Neuron (in vitro differentiated cells): Measurements from ENCODE around the gene BCL2.
"Not testable (repeated sequence)": the region's sequence is repeated elsewhere in the genome, so short reads cannot be mapped to it uniquely, and the experiment has no call there.

ENCODE experiments used
- H2AFZ ChIP-seq: one replicate; pipeline ENCODE4 v1.6.1; 2013; ENCODE audit warnings: low read depth, mild to moderate bottlenecking, inconsistent platforms, low read length, moderate library complexity
- H3K27me3 ChIP-seq: one replicate; pipeline ENCODE4 v1.6.1; 2013; ENCODE audit warnings: low read length; ENCODE audit not compliant: insufficient read depth
- H3K36me3 ChIP-seq: one replicate; pipeline ENCODE4 v1.6.1; 2013; ENCODE audit warnings: low read length; ENCODE audit not compliant: insufficient read depth
- H3K4me1 ChIP-seq: one replicate; pipeline ENCODE4 v1.6.1; 2013; ENCODE audit warnings: low read length; ENCODE audit not compliant: insufficient read depth
- H3K4me3 ChIP-seq: 2 replicates; pipeline ENCODE4 v1.5.1; 2013; ENCODE audit warnings: mild to moderate bottlenecking, low read length, moderate library complexity
- H3K9me3 ChIP-seq: one replicate; pipeline ENCODE4 v1.6.1; 2013; ENCODE audit warnings: low read length

Gene BCL2

GRCh38 chr18:63319383-63320122, at the start of gene BCL2:
Gene BCL2, minus strand, starts transcription at chr18:63319769.
- no peaks in the 10 kb centered on the region for H3K36me3 ChIP-seq
- H3K4me1 ChIP-seq, result peaks cover 24% of the 10 kb centered on the region
- peak within 1 kb of the TSS; percentile 96 for H2AFZ ChIP-seq
- H3K27me3 ChIP-seq, result no peaks in the 10 kb centered on the region
- no peaks in the 10 kb centered on the region for H3K9me3 ChIP-seq
- H3K4me3 ChIP-seq, result peak within 1 kb of the TSS; percentile 85

DNA sequence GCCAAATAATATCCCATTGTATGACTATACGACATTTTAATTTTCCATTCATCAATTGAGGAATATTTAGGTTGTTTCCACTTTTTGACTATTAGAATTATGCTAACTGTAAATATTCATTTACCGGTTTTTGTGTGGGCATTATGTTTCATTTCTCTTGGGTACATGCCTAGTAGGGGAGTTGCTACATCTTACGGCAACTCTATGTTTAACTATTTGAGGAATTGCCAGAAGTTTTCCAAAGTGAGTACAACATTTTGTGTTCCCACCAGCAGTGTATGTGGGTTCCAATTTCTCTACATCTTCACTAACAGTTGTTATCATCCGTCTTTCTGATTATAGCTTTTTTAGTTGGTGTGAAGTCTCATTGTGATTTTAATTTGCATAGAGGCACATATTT, 49.0 kb upstream of the BCL2 start:
- Histone ChIP-seq H3K36me3 (no peaks in the 10 kb centered on the region), H3K27me3 (no peaks in the 10 kb centered on the region), H3K9me3 (no peaks in the 10 kb centered on the region), H3K4me3 (peak overlapping the region; percentile 95), H2AFZ (no peak overlapping the region), H3K4me1 (peaks cover 14% of the 10 kb centered on the region)

DNA sequence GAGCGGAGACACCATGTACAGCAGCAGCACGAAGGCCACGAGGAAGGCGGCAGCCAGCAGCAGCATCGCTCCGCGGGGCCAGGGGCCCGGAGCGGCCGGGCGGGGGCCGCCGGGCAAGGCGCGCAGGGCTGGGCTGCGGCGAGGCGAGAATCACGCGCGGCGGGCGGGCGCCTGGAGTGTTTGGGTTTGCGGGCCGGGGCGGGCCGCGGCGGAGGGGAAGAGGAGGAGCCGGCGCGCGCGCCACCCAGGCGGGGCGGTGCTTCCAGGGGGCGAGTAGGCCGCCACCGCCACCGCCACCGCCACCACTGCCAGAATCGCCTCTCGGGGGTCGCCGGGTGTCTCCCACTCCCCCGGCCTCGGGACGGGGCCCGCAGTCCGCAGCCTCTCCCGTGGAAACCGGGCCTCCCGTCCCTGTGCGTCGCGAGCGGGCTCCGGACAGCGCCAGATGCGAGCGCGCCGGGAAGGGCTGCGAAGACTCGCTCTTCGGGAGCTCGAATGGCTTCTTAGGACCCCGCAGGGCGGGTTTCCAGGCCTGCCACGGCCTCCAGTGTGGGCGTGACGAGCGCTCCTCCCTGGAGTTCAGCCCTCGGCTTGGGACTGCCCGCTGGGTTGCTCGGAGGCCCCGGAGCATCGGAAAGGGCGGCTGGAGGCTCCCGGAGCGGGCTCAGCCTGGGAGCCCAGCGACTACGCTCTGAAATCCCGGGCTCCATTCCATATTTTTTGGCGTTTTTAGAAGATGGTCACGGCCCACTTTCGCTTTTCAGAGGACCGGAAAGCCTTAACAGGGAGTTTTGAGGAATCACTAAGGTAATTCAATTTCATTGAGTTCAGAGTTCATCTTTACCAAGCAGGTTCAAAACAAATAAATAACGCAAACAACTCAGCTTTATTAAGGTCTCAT, 47.7 kb upstream of the BCL2 start, which contains the start of gene KDSR:
TSS of gene KDSR (minus strand) at position 154 of the 901 bp plus-strand sequence. CDS start at position 66, 88 bp downstream.
- Histone ChIP-seq H3K27me3 (no peaks in the 10 kb centered on the region), H3K9me3 (no peaks in the 10 kb centered on the region), H3K4me3 (peak within 1 kb of the TSS; percentile 95), H3K4me1 (peaks cover 14% of the 10 kb centered on the region), H2AFZ (peak within 1 kb of the TSS; percentile 91), H3K36me3 (peaks cover 4% of the 10 kb centered on the region)

DNA sequence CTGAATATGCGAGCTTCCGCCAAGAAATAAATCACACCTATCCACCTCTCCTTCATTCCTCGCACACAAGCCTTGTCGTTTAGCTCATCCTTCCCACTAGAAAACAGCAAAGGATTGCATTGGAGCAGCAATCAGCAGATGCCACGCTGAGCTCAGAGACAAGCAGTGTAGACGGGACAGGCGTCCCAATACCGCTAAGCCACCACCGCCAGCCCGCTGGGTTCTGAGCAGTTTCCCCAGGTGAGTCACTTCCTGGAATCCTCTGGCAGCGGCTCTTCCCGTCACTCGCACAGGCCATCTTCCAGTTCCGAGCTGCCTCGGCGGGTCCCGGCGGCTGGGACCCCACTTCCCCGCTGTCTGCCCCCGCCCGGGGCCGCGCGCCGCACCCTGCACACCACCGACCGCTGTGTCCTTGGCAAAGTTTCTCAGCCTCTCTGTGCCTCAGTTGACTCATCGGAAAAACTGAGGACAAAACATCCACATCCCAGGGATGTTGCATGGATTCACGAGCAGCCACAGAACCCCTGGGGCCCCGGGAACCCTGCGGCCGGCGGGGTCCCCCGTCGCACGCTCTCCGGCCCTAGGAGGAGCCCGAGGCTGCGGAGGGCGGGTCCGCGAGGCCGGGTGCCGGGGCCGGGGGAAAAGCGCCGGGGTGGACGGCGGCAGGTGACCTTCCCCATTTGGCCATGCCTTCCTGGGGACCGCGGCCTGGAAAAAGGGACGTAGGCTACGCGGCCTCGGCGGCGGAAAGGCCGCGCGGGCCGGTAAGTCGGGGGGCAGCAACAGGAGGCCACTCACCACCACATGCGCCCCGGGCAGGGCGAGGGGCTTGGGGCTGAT, 46.9 kb upstream of the BCL2 start:
- H3K9me3 ChIP-seq, result no peaks in the 10 kb centered on the region
- H3K27me3 ChIP-seq, result no peaks in the 10 kb centered on the region
- peaks cover 14% of the 10 kb centered on the region for H3K4me1 ChIP-seq
- peak overlapping the region; percentile 95 for H3K4me3 ChIP-seq
- peaks cover 11% of the 10 kb centered on the region for H3K36me3 ChIP-seq
- peak overlapping the region; percentile 42 for H2AFZ ChIP-seq

GRCh38 chr18:63365876-63366212, 46.3 kb upstream of the BCL2 start:
- Histone ChIP-seq H3K27me3 (no peaks in the 10 kb centered on the region), H3K36me3 (peaks cover 14% of the 10 kb centered on the region)

DNA sequence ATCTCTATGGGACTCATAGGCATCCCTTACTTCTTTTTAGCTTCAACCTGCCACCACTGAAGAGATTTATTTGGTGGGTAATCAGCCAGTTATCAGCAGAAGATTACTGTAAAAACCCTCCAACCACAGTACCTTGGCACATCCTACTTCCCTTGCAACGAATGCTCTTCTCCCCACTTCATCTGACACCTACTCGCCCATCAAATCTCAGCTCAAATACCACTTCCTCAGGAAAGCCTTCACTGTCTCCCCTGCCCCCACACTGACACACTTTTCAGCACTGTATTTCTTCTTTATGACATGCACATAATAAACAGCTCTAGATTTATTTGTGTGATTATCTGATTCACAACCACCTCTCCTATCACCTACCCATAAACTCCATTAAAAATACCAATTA, 44.4 kb upstream of the BCL2 start:
- peaks cover 30% of the 10 kb centered on the region for H3K36me3 ChIP-seq
- H3K4me1 ChIP-seq, result peaks cover 14% of the 10 kb centered on the region
- no peaks in the 10 kb centered on the region for H3K9me3 ChIP-seq
- no peaks in the 10 kb centered on the region for H3K27me3 ChIP-seq
- no peak overlapping the region for H2AFZ ChIP-seq
- H3K4me3 ChIP-seq, result no peak overlapping the region

More at GRCh38 chr18:63365876-63366212, 46.3 kb upstream of the BCL2 start:
- H3K9me3 ChIP-seq, result no peaks in the 10 kb centered on the region
- H2AFZ ChIP-seq, result no peak overlapping the region
- H3K4me3 ChIP-seq, result peak overlapping the region; percentile 95
- peaks cover 14% of the 10 kb centered on the region for H3K4me1 ChIP-seq

GRCh38 chr18:63363420-63363819, 43.9 kb upstream of the BCL2 start:
- H2AFZ ChIP-seq, H3K4me3 ChIP-seq, H3K9me3 ChIP-seq, H3K27me3 ChIP-seq: not testable (repeated sequence)
- H3K36me3 ChIP-seq, result peaks cover 33% of the 10 kb centered on the region
- H3K4me1 ChIP-seq, result peaks cover 14% of the 10 kb centered on the region

DNA sequence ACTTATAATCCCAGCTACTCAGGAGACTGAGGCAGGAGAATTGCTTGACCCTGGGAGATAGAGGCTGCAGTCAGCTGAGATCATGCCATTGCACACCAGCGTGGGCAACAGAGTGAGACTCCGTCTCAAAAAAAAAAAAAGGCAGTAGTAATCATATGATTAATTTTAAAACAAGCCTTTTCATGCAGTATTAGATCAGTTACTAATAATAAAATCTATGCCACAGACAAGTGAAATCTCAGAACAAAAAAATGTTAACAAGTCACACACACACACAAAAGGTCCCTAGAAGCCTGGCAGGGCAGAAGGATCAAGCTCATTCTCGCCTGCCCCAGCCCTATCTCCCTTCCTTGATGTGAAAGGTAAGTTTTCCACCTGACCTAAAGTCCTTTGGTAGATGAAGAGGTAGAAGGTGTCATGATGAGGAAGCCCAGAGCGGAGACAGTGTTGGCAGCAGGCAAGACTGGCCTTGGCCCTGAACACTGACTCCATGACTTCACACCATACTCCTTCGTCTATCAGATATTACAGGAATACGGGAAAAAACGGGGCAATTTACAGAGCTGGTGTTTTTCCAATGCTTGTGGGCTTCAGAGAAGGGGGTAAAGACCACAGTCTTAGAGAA, 36.8 kb upstream of the BCL2 start:
- no peaks in the 10 kb centered on the region for H3K4me1 ChIP-seq
- H3K9me3 ChIP-seq, result no peaks in the 10 kb centered on the region
- H3K27me3 ChIP-seq, result no peaks in the 10 kb centered on the region
- H3K36me3 ChIP-seq, result peaks cover 74% of the 10 kb centered on the region
- no peak overlapping the region for H2AFZ ChIP-seq
- no peak overlapping the region for H3K4me3 ChIP-seq

GRCh38 chr18:63350230-63350629, 30.7 kb upstream of the BCL2 start:
- Histone ChIP-seq H3K4me1 (no peaks in the 10 kb centered on the region), H3K4me3 (no peak overlapping the region), H3K9me3 (no peaks in the 10 kb centered on the region), H3K27me3 (no peaks in the 10 kb centered on the region), H2AFZ (no peak overlapping the region), H3K36me3 (peaks cover 80% of the 10 kb centered on the region)

GRCh38 chr18:63348508-63349136, 29.1 kb upstream of the BCL2 start:
- Histone ChIP-seq H3K4me1 (no peaks in the 10 kb centered on the region), H3K4me3 (no peak overlapping the region), H3K27me3 (no peaks in the 10 kb centered on the region), H3K36me3 (peaks cover 79% of the 10 kb centered on the region), H2AFZ (no peak overlapping the region), H3K9me3 (no peaks in the 10 kb centered on the region)

GRCh38 chr18:63346480-63347183, 27.1 kb upstream of the BCL2 start:
- Histone ChIP-seq H3K27me3 (no peaks in the 10 kb centered on the region), H3K4me1 (no peaks in the 10 kb centered on the region), H3K9me3 (no peaks in the 10 kb centered on the region), H3K4me3 (no peak overlapping the region), H3K36me3 (peaks cover 66% of the 10 kb centered on the region), H2AFZ (no peak overlapping the region)

DNA sequence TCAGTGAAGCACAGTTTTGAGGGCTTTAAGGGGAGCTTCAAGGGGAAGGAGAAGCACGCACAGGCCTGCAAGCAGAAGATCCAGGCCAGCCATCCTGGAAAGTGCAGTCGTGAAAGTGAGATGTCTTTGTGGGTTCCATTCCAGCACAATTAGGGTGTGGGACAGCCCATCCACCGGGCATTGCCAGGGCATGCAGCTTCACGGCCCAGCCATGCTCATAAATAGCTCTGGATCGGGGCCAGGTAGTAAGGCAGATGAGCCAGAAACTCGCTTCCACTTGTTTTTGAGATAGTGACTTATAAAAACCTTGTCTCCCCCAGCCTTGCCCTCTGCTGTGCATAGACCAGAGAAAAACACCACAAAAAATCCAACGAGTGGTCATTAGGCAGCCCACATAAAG, 26.5 kb upstream of the BCL2 start:
- peaks cover 64% of the 10 kb centered on the region for H3K36me3 ChIP-seq
- no peaks in the 10 kb centered on the region for H3K27me3 ChIP-seq
- H3K4me3 ChIP-seq, result no peak overlapping the region
- no peaks in the 10 kb centered on the region for H3K4me1 ChIP-seq
- no peak overlapping the region for H2AFZ ChIP-seq
- H3K9me3 ChIP-seq, result no peaks in the 10 kb centered on the region
